ENCODE results near the gene YIPF3. TPM values are rescaled to one million over a fixed set of nuclear protein-coding genes. Genes with fewer than 3 reads are reported as not detected.

YIPF3 gene
- total RNA-seq, 1 experiment from 2014 or later, result 89.7 TPM

DNA sequence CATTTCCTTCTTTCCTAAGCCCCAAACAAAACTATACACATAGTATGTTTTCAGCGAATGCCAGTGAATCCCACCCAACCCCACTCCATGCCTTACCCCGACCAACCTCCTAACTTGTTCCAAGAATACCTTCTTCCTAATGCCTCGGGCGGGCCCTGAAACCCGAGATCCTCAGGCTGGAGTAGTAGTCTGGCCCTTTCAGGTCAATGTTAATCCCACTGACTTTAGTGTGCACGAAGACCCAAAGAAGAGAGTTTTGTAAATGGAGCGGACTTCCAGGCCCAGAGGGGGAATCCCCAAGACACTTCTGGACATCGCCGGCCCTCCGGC is 394 bp downstream of the YIPF3 start:
- Histone ChIP-seq H3K9me3 (ENCODE audit: low read length) (no peaks in the 10 kb centered on the region), H3K36me3 (ENCODE audit: low read depth, low read length) (peaks cover 34% of the 10 kb centered on the region), H2AFZ (ENCODE audit: low read length) (peak overlapping the region; percentile 74), H3K4me1 (ENCODE audit: insufficient read depth, low read length) (peaks cover 16% of the 10 kb centered on the region), H3K9ac (ENCODE audit: low read length) (peak overlapping the region; percentile 99), H3K27me3 (ENCODE audit: low read length) (no peaks in the 10 kb centered on the region), H3K9me2 (replicated peaks; ENCODE audit: low read length) (no peaks in the 10 kb centered on the region), H3K27ac (ENCODE audit: low read length) (peak overlapping the region; percentile 17), H3K4me2 (ENCODE audit: low read length) (peak overlapping the region; percentile 86), H3F3A (ENCODE audit: low read length, unreplicated experiment) (peaks cover 4% of the 10 kb centered on the region), H3K79me2 (ENCODE audit: low read length) (peaks cover 59% of the 10 kb centered on the region), H3K4me3 (ENCODE audit: low read length) (peak overlapping the region; percentile 98), H4K20me1 (ENCODE audit: low read length) (peaks cover 22% of the 10 kb centered on the region)
- intact Hi-C loops (cut with micrococcal nuclease), result no loop called here
- ATAC-seq, result peak; percentile 23; the same call in 1 of the 2 replicates
- ChIA-PET POLR2A (ENCODE audit: unreplicated experiment) (interaction anchor here (0.7 kb wide), 1 partner anchor 8 kb away, joined by 3 read pairs; no protein-coding TSS in a partner anchor), CTCF (interaction anchor here (0.6 kb wide), 1 partner anchor 147 kb away, joined by 3 read pairs; the partner anchor contains the start of gene ZNF318)
- TF ChIP-seq EZH2 (IDR thresholded peaks at IDR 0.05; ENCODE audit: low read length, unreplicated experiment), result no peak
- no peak for TF ChIP-seq EZH2phosphoT487 (IDR thresholded peaks at IDR 0.05; ENCODE audit: borderline replicate concordance, low read length)
- TF ChIP-seq, protein P1, sequence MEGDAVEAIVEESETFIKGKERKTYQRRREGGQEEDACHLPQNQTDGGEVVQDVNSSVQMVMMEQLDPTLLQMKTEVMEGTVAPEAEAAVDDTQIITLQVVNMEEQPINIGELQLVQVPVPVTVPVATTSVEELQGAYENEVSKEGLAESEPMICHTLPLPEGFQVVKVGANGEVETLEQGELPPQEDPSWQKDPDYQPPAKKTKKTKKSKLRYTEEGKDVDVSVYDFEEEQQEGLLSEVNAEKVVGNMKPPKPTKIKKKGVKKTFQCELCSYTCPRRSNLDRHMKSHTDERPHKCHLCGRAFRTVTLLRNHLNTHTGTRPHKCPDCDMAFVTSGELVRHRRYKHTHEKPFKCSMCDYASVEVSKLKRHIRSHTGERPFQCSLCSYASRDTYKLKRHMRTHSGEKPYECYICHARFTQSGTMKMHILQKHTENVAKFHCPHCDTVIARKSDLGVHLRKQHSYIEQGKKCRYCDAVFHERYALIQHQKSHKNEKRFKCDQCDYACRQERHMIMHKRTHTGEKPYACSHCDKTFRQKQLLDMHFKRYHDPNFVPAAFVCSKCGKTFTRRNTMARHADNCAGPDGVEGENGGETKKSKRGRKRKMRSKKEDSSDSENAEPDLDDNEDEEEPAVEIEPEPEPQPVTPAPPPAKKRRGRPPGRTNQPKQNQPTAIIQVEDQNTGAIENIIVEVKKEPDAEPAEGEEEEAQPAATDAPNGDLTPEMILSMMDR (conservative IDR thresholded peaks at IDR 0.05; ENCODE audit: low read depth, low read length), result no peak
- DNase-seq, result no peak
- TSS peak; percentile 62 for BruUV-seq (replicated peaks)

DNA sequence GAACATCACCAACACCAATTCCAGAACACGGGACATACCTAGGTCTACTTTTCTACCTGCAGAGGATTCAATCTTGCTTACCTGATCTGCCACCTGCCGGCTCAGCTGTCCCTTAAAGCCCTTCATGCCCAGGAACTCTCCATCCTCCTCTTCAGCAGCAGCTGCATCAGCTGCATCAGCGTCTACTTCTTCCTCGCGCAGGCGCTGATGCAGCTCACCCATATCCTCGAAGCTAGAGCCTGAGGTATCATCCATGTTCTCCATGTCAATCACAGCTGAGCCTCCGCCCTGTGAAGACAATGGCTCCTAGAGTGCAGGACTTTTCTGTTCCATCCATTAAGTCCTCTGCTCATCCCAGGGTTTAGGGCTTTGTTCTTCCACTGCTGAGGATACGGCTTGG is 918 bp downstream of the YIPF3 start:
- peaks cover 59% of the 10 kb centered on the region for H3K79me2 ChIP-seq (ENCODE audit: low read length)
- DNase-seq (no peak), ATAC-seq (no peak)
- POLR2A ChIA-PET (ENCODE audit: unreplicated experiment), result interaction anchor here (0.7 kb wide), 1 partner anchor 9 kb away, joined by 3 read pairs; no protein-coding TSS in a partner anchor
- no peak for TF ChIP-seq EZH2 (IDR thresholded peaks at IDR 0.05; ENCODE audit: low read length, unreplicated experiment)
- TF ChIP-seq, protein P1 (conservative IDR thresholded peaks at IDR 0.05; ENCODE audit: low read depth, low read length), result no peak
- TF ChIP-seq EZH2phosphoT487 (IDR thresholded peaks at IDR 0.05; ENCODE audit: borderline replicate concordance, low read length), result no peak
- H3K9me2 ChIP-seq (replicated peaks; ENCODE audit: low read length), result no peaks in the 10 kb centered on the region
- peaks cover 5% of the 10 kb centered on the region for H3F3A ChIP-seq (ENCODE audit: low read length, unreplicated experiment)
- no peak overlapping the region for H3K27ac ChIP-seq (ENCODE audit: low read length)
- H3K4me2 ChIP-seq (ENCODE audit: low read length), result peak overlapping the region; percentile 86
- no peak overlapping the region for H2AFZ ChIP-seq (ENCODE audit: low read length)
- intact Hi-C loops (cut with micrococcal nuclease), result no loop called here
- BruUV-seq (replicated peaks), result no TSS peak
- H3K4me3 ChIP-seq (ENCODE audit: low read length), result peak overlapping the region; percentile 98
- H3K36me3 ChIP-seq (ENCODE audit: low read depth, low read length), result peaks cover 29% of the 10 kb centered on the region
- peak overlapping the region; percentile 99 for H3K9ac ChIP-seq (ENCODE audit: low read length)
- H3K4me1 ChIP-seq (ENCODE audit: insufficient read depth, low read length), result peaks cover 17% of the 10 kb centered on the region
- H3K9me3 ChIP-seq (ENCODE audit: low read length), result no peaks in the 10 kb centered on the region
- H3K27me3 ChIP-seq (ENCODE audit: low read length), result no peaks in the 10 kb centered on the region
- CTCF ChIA-PET, result no interaction called here
- peaks cover 22% of the 10 kb centered on the region for H4K20me1 ChIP-seq (ENCODE audit: low read length)

DNA sequence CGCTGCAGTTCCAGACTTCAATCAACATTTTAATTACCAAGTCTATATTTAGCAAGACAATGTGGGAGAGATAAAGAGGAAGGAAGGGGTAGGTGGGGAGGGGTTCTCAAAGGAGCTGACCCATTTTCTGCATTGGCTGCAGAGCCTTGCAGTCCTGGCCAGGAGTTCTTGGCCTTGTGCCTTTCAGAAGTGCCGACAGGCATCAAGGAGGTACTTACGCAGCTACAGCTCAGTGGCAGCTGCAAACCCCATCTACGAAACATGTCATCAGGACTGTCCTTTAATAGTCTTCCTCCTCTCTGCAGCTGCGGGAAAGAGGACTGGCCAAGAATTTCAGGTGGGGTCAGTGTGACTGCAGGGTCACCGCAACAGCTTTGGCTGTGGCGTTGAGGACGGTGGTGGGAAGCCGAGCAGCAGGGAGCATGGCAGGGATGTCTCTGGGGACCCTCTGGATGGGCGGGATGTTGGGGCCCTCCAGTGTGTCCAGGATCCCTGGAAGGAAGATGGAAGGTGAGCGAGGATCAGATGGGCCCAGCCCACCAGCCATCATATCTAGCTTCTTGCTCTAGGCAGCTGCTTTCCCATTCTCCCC is 4.8 kb downstream of the YIPF3 start:
- H3K4me2 ChIP-seq (ENCODE audit: low read length), result no peak overlapping the region
- peaks cover 5% of the 10 kb centered on the region for H3F3A ChIP-seq (ENCODE audit: low read length, unreplicated experiment)
- DNase-seq (no peak), ATAC-seq (no peak)
- H3K27me3 ChIP-seq (ENCODE audit: low read length), result no peaks in the 10 kb centered on the region
- intact Hi-C loops (cut with micrococcal nuclease), result no loop called here
- H3K9ac ChIP-seq (ENCODE audit: low read length), result no peak overlapping the region
- no peak overlapping the region for H3K27ac ChIP-seq (ENCODE audit: low read length)
- H3K9me2 ChIP-seq (replicated peaks; ENCODE audit: low read length), result no peaks in the 10 kb centered on the region
- H3K36me3 ChIP-seq (ENCODE audit: low read depth, low read length), result peaks cover 9% of the 10 kb centered on the region; the same call in 1 of the 2 replicates
- peaks cover 18% of the 10 kb centered on the region for H3K4me1 ChIP-seq (ENCODE audit: insufficient read depth, low read length)
- CTCF ChIA-PET, result no interaction called here
- POLR2A ChIA-PET (ENCODE audit: unreplicated experiment), result no interaction called here
- no peak overlapping the region for H3K4me3 ChIP-seq (ENCODE audit: low read length)
- TF ChIP-seq EZH2phosphoT487 (IDR thresholded peaks at IDR 0.05; ENCODE audit: borderline replicate concordance, low read length) (no peak), EZH2 (IDR thresholded peaks at IDR 0.05; ENCODE audit: low read length, unreplicated experiment) (no peak)
- TF ChIP-seq, protein P1 (conservative IDR thresholded peaks at IDR 0.05; ENCODE audit: low read depth, low read length), result no peak
- peaks cover 25% of the 10 kb centered on the region for H3K79me2 ChIP-seq (ENCODE audit: low read length)
- no peaks in the 10 kb centered on the region for H3K9me3 ChIP-seq (ENCODE audit: low read length)
- H2AFZ ChIP-seq (ENCODE audit: low read length), result no peak overlapping the region
- no peaks in the 10 kb centered on the region; the same call in 1 of the 2 replicates for H4K20me1 ChIP-seq (ENCODE audit: low read length)
- no TSS peak for BruUV-seq (replicated peaks)

Measured in PC-3 (cell line).